ENCODE measurements around the gene CARS1. TPM values are rescaled to one million over a fixed set of nuclear protein-coding genes. Genes with fewer than 3 reads are reported as not detected.

Gene CARS1
- total and polyA plus RNA-seq, 10 of the 15 experiments (the other 5 are each of a cell fraction or from before 2014, with no cell fraction given) = 7.8 to 60.6 (median 45.7) TPM

DNA sequence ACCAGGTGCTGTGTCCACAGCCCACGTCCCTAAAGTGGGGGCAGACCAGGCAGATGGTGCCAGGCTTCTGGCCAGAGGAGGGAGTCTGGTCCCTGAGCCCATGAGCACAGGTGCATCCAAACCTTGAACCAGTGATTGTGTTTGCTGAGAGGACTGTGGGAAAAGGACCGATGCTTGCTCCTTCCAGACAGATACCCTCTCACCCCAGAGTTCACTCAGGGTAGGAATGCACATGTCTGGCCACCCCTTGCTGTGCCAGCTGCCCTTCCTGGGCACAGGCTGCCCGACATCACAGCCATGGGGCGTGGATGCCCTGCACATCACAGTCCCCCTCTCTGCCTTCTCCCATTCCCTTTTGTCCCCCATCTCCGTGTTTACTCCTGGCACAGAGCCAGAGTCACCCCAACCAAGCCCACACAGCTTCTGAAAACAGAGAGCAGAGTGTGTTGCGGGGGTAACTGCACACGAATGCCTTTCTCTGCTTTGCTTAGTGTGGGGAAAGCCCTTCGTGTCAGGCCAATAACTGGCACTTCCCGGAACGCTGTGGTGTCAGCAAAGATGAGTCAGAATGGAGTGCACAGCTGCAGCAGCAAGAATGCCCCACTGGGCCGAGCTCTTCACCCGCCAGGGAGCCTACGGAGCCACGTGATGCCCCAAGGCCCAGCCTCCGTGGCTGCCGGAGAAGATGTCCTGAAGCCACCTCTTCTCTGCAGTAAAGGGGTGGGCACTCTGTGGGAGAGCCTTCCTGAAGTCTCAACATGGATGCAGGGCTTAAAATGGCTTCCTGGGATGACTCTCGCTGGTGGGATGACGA, 7.6 kb downstream of the CARS1 start (continued):
- TF ChIP-seq, protein P1, sequence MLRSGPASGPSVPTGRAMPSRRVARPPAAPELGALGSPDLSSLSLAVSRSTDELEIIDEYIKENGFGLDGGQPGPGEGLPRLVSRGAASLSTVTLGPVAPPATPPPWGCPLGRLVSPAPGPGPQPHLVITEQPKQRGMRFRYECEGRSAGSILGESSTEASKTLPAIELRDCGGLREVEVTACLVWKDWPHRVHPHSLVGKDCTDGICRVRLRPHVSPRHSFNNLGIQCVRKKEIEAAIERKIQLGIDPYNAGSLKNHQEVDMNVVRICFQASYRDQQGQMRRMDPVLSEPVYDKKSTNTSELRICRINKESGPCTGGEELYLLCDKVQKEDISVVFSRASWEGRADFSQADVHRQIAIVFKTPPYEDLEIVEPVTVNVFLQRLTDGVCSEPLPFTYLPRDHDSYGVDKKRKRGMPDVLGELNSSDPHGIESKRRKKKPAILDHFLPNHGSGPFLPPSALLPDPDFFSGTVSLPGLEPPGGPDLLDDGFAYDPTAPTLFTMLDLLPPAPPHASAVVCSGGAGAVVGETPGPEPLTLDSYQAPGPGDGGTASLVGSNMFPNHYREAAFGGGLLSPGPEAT (IDR thresholded peaks at IDR 0.05; ENCODE audit: low read depth) = peak; percentile 62; the same call in 1 of the 2 replicates
- TF ChIP-seq WRNIP1 (IDR thresholded peaks at IDR 0.05; ENCODE audit: borderline replicate concordance, low read depth, low read length) (no peak), DPF2 (IDR thresholded peaks at IDR 0.05) (peak; percentile 57; the same call in 1 of the 2 replicates), HDAC6 (IDR thresholded peaks at IDR 0.05; ENCODE audit: unreplicated experiment) (no peak), ASH2L (IDR thresholded peaks at IDR 0.05; ENCODE audit: borderline replicate concordance, low read depth) (no peak), ZNF217 (IDR thresholded peaks at IDR 0.05) (no peak), ZNF592 (IDR thresholded peaks at IDR 0.05) (no peak), BCL3 (IDR thresholded peaks at IDR 0.05; ENCODE audit: borderline replicate concordance, insufficient read depth, low read depth, low read length, poor library complexity, severe bottlenecking) (peak; percentile 41), RB1 (IDR thresholded peaks at IDR 0.05; ENCODE audit: borderline replicate concordance) (no peak), RCOR1 (conservative IDR thresholded peaks at IDR 0.05; ENCODE audit: low read depth, low read length) (0 out of 2 replicates have a peak, but pooled peaks have one; percentile 42), HDAC2 (IDR thresholded peaks at IDR 0.05) (no peak), HCFC1 (IDR thresholded peaks at IDR 0.05; ENCODE audit: low read length) (no peak), MTA3 (IDR thresholded peaks at IDR 0.05; ENCODE audit: borderline replicate concordance, low read length) (no peak), NFYA (IDR thresholded peaks at IDR 0.05; ENCODE audit: borderline replicate concordance, low read depth, low read length) (no peak), TAF1 (IDR thresholded peaks at IDR 0.05; ENCODE audit: borderline replicate concordance, low read depth, low read length) (0 out of 2 replicates have a peak, but pooled peaks have one; percentile 26)
- TF ChIP-seq, protein P2, sequence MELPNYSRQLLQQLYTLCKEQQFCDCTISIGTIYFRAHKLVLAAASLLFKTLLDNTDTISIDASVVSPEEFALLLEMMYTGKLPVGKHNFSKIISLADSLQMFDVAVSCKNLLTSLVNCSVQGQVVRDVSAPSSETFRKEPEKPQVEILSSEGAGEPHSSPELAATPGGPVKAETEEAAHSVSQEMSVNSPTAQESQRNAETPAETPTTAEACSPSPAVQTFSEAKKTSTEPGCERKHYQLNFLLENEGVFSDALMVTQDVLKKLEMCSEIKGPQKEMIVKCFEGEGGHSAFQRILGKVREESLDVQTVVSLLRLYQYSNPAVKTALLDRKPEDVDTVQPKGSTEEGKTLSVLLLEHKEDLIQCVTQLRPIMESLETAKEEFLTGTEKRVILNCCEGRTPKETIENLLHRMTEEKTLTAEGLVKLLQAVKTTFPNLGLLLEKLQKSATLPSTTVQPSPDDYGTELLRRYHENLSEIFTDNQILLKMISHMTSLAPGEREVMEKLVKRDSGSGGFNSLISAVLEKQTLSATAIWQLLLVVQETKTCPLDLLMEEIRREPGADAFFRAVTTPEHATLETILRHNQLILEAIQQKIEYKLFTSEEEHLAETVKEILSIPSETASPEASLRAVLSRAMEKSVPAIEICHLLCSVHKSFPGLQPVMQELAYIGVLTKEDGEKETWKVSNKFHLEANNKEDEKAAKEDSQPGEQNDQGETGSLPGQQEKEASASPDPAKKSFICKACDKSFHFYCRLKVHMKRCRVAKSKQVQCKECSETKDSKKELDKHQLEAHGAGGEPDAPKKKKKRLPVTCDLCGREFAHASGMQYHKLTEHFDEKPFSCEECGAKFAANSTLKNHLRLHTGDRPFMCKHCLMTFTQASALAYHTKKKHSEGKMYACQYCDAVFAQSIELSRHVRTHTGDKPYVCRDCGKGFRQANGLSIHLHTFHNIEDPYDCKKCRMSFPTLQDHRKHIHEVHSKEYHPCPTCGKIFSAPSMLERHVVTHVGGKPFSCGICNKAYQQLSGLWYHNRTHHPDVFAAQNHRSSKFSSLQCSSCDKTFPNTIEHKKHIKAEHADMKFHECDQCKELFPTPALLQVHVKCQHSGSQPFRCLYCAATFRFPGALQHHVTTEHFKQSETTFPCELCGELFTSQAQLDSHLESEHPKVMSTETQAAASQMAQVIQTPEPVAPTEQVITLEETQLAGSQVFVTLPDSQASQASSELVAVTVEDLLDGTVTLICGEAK (IDR thresholded peaks at IDR 0.05; ENCODE audit: borderline replicate concordance) = no peak

Measured in GM12878 (cell line).